Measurements from ENCODE around the gene IP6K3. TPM values are rescaled to one million over a fixed set of nuclear protein-coding genes. Genes with fewer than 3 reads are reported as not detected.
A peak's percentile ranks its signal among the peaks of the same experiment; 100 is the strongest.

Gene IP6K3
- total RNA-seq, 1 experiment from 2014 or later, result 88.2 TPM

- DNase-seq (ENCODE audit: low read depth), result no peak
Measured at GRCh38 chr6:33761581-33761921, 14.8 kb upstream of the IP6K3 start.

DNA sequence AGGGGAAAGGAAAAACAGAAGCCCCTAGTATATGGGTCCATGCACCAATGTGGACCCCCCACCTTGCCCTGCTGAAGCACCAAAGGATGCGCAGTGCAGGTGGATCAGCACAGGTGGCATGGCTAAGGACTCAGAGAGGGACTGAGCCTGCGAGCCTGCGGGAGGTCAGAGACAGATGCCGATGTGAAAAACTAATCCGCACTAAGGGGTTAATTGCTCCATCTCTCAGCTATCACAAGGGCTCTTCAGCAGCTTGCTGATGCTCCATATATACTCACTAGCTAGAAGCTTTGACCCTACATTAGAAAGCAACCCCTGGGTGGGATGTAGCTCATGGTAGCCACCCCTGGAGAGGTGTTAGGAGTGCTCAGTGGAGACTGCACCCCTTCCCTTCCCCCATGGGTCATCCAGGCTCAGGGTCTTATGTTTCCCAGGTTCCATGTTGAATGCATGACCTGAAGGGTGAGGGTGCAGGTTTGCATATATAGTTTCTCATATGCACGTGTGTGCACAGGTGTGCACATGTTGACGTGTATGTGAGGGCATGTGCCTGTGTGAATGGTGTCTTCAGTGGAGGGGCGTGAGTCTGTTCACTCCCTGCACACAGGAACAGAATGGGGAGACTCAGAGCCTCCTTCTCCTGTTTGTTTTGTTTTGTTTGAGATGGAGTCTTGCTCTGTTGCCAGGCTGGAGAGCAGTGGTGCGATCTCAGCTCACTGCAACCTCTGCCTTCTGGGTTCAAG is 13.4 kb upstream of the IP6K3 start:
- no peak for DNase-seq (ENCODE audit: low read depth)

DNA sequence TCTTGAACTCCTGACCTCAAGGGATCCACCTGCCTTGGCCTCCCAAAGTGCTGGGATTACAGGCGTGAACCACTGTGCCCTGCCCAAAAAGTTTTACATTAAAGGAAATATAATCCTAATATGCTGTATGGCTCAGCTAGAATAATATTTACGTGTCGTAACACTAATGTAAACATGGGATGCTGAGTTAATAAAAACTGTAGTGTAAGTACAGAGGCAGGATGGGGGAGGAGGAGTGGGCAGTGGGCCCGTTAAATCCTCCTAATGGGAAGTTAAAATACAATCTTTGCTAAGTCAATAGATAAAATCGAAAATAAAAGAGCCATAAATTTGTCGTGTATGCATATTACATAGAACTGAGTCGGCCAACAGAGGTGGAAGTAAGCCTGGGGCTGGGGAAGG is 12.1 kb upstream of the IP6K3 start:
- DNase-seq (ENCODE audit: low read depth), result no peak

- no peak for DNase-seq (ENCODE audit: low read depth)
Measured at GRCh38 chr6:33757906-33758305, 11.2 kb upstream of the IP6K3 start.

- no peak for DNase-seq (ENCODE audit: low read depth)
Measured at GRCh38 chr6:33757113-33757512, 10.4 kb upstream of the IP6K3 start.

- no peak for DNase-seq (ENCODE audit: low read depth)
Measured at GRCh38 chr6:33756211-33756954, 9.7 kb upstream of the IP6K3 start.

- no peak for DNase-seq (ENCODE audit: low read depth)
Measured at GRCh38 chr6:33755070-33755869, 8.6 kb upstream of the IP6K3 start.

GRCh38 chr6:33754222-33754621 is 7.5 kb upstream of the IP6K3 start:
- DNase-seq (ENCODE audit: low read depth), result no peak

- DNase-seq (ENCODE audit: low read depth), result no peak
Measured at GRCh38 chr6:33752646-33753015, 5.9 kb upstream of the IP6K3 start.

DNA sequence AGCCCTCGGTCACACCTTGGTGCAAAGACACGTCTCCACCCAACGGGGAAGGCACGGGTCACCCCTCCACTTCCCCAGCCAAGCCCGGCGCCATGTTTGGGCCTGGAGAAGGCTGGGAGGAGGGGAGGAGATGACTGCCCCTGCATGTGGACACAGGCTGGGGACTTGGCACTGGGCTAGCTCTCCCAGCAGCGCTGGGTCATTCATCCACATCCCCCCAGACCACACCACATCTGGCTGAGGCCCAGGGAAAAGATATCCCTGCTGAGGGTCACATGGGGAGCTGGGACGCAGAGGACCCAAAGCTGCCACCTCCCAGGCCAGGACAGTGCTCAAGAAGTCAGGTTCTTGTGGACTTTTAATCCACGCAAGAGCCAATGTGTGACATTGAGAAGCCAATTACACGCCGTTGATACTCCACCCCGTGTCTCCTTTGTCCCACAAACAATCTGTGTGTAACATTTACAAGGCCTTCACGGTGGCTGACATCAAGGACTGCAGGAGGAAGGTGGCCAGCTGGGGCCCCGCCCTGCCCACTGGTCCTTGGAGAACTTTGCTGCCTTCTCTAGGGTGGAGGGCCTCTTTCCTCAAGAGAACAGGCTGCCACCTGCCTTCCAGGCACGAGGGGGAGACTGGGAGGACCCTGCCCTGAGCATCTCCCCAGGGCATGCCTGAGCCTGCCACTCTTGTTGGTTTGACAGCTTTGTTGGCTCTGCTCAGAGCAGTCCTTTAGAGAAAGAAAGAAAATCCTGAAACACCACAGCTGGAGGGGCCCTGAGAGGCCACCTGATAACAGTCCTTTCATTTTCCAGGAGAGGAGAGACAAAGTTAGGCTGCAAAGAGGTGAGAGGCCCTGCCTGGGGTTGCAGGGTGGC is 5.3 kb upstream of the IP6K3 start:
- DNase-seq (ENCODE audit: low read depth), result no peak

- peak; percentile 94 for DNase-seq (ENCODE audit: low read depth)
Measured at GRCh38 chr6:33750244-33750991, 3.7 kb upstream of the IP6K3 start.

- no peak for DNase-seq (ENCODE audit: low read depth)
Measured at GRCh38 chr6:33749401-33749800, 2.7 kb upstream of the IP6K3 start.

- DNase-seq (ENCODE audit: low read depth), result no peak
Measured at GRCh38 chr6:33748841-33749240, 2.1 kb upstream of the IP6K3 start.

DNA sequence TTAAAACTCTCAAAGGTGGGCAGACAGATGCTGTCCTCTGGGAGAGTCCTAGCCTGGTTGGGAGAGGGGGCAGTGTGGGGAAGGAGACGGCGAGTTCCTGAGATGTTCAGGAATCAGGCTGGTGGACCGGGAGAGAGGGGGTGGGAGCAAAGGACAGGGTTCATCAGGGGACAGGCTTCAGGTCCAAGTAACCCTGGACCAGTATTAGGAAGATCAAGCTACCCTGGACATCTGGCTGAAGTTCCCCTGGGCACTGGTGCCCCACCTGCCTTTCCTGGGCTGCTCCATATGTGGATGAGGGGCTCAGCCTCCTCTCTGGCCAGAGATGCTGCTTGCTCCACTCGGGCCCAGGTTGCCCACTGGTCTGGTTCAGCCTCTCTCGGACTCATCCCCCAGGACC is 1.1 kb upstream of the IP6K3 start:
- DNase-seq (ENCODE audit: low read depth), result no peak

DNA sequence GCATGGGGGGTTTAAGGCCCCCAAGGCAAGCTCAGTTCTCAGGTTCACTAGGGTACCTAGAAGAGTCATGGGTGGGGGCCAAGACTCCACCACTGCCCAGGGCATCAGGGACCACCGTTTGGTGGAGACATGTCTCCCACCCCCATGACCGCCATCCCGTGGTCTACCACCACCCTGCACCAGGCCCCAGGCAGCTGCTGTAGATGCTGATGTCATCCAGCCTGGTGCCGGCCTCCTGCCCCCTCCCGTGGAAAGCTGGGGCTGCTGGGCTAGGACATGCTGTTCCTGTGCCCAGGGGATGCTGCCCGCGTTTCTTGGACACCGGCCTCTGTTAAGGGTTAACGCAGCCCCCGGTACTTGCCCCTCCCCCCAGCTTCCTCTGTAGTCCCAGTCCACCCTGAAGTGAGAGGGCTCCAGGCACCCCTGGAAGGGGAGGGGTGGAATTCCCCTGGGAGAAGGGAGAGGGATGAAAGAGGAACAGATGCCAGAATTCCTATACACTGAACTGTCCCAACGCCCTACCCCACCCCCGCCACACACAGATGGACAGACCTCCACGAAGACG is 587 bp downstream of the IP6K3 start:
- peak; percentile 94 for DNase-seq (ENCODE audit: low read depth)

DNA sequence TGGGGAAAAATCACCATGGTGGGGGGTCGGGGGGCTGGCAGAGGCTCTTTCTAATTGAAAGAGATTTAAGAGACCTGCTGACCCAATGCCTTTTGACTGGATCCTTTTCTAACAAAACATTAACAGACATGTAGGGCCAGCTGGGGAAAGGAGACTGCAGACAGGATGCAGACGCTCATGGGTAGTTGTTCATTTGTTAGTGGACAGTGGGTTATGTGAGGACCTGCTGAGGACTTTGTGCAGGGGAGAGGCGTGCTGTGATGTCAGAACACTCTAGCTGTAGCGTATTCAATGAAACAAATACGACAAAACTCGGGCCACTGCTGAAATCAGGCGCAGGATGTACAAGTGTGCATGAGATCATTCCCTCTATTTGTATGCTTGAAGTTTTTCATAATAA is 1.2 kb downstream of the IP6K3 start:
- peak; percentile 57 for DNase-seq (ENCODE audit: low read depth)

GRCh38 chr6:33744895-33745546 is 1.7 kb downstream of the IP6K3 start:
- DNase-seq (ENCODE audit: low read depth), result peak; percentile 55

DNA sequence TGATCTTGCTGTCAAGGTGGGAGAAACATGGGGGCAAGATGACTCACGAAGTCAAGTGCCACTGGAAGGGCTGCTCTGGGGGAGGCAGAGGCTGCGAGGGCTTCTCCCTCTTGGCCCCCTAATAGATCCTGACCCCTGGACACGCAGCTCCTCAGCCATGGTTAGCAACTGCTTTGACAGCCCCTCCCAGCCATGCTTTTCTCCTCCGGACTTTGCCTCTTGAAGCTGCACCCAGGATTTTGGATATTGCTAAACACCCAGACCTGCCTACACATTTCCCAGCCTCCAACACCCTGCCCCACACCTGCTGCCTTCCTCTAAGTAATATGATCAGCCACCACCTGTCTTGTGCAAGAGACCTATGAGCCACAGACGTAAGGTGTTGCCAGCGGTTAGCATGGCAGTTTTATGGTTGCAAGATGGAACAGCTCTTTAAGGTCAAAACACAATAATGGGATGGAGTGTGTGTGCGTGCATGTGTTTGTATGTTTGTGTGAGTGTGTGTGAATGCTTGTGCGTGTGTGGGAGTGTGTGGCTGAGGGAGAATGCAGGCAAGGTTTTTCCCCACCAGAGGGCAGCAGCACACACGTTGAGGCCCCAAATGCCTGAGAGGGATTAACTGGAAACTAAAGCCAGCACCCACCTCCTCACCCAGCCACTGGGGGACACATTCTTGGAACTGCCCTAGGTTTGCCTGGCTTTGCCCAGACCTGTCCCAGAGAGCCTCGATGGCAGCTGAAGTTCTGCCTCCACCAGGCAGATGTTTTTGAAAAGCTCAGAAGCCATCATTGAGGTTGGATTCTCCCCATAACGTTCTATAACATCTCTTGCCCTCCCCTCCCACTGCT is 2.5 kb downstream of the IP6K3 start:
- peak; percentile 85 for DNase-seq (ENCODE audit: low read depth)

GRCh38 chr6:33742837-33743236 is 3.9 kb downstream of the IP6K3 start:
- DNase-seq (ENCODE audit: low read depth), result no peak
